IMR-90 (cell line): Measurements from ENCODE around the gene CWF19L2.
"Not testable (repeated sequence)": the region's sequence is repeated elsewhere in the genome, so short reads cannot be mapped to it uniquely, and the experiment has no call there.

Experiments
- POLR2A ChIP-seq: IDR thresholded peaks from 2 replicates; pipeline ENCODE4 v1.6.1; 2012; ENCODE audit warnings: mild to moderate bottlenecking, low read depth, low read length
- RAD21 ChIP-seq: IDR thresholded peaks from 2 replicates; pipeline ENCODE4 v1.6.1; 2012; ENCODE audit warnings: low read length, improper control_type of control experiment
- USF2 ChIP-seq: fragments of 150-350 bp; IDR thresholded peaks from 2 replicates; pipeline ENCODE4 v1.6.1; 2017; ENCODE audit warnings: mild to moderate bottlenecking, antibody characterized with exemption, low read length, low read depth
- TF ChIP-seq, protein P1 (sequence below): conservative IDR thresholded peaks from 2 replicates; pipeline ENCODE4 v1.5.1; 2012; ENCODE audit warnings: mild to moderate bottlenecking, low read depth, low read length, improper control_type of control experiment

GRCh38 chr11:107466275-107466866 is 8.7 kb upstream of the CWF19L2 start:
- not testable (repeated sequence) for TF ChIP-seq USF2, POLR2A, RAD21
- TF ChIP-seq, protein P1, sequence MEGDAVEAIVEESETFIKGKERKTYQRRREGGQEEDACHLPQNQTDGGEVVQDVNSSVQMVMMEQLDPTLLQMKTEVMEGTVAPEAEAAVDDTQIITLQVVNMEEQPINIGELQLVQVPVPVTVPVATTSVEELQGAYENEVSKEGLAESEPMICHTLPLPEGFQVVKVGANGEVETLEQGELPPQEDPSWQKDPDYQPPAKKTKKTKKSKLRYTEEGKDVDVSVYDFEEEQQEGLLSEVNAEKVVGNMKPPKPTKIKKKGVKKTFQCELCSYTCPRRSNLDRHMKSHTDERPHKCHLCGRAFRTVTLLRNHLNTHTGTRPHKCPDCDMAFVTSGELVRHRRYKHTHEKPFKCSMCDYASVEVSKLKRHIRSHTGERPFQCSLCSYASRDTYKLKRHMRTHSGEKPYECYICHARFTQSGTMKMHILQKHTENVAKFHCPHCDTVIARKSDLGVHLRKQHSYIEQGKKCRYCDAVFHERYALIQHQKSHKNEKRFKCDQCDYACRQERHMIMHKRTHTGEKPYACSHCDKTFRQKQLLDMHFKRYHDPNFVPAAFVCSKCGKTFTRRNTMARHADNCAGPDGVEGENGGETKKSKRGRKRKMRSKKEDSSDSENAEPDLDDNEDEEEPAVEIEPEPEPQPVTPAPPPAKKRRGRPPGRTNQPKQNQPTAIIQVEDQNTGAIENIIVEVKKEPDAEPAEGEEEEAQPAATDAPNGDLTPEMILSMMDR, result not testable (repeated sequence)
